Glutamatergic neuron (in vitro differentiated cells): Measurements from ENCODE around the gene WBP2NL. TPM values are rescaled to one million over a fixed set of nuclear protein-coding genes. Genes with fewer than 3 reads are reported as not detected.

Experiments
- DNase-seq: peaks from one replicate; pipeline ENCODE4 v3.0.0; 2022
- H3K27ac Mint-ChIP-seq: one replicate; pipeline ENCODE4 v1.8.0; 2020; ENCODE audit warnings: mild to moderate bottlenecking, mixed read lengths, inconsistent platforms; ENCODE audit not compliant: unreplicated experiment
- H3K27me3 Mint-ChIP-seq: one replicate; pipeline ENCODE4 v1.8.0; 2020; ENCODE audit warnings: mild to moderate bottlenecking, moderate library complexity, mixed read lengths, inconsistent platforms; ENCODE audit not compliant: unreplicated experiment
- H3K36me3 Mint-ChIP-seq: one replicate; pipeline ENCODE4 v1.8.0; 2020; ENCODE audit warnings: mild to moderate bottlenecking, mixed read lengths, inconsistent platforms; ENCODE audit not compliant: unreplicated experiment
- H3K4me1 Mint-ChIP-seq: one replicate; pipeline ENCODE4 v1.8.0; 2020; ENCODE audit warnings: mild to moderate bottlenecking, low read depth, mixed read lengths, inconsistent platforms; ENCODE audit not compliant: unreplicated experiment
- H3K4me3 Mint-ChIP-seq: one replicate; pipeline ENCODE4 v1.8.0; 2020; ENCODE audit warnings: mild to moderate bottlenecking, mixed read lengths, inconsistent platforms; ENCODE audit not compliant: unreplicated experiment
- H3K9me3 Mint-ChIP-seq: one replicate; pipeline ENCODE4 v1.8.0; 2020; ENCODE audit warnings: mild to moderate bottlenecking, moderate library complexity, mixed read lengths, inconsistent platforms; ENCODE audit not compliant: unreplicated experiment
- total RNA-seq: library from RNA; stranded (reverse); fragmentation: NEBNext Ultra II Directional; extraction: Animal tissue kit (Norgen Biotek cat#: 25700); gene quantifications from one replicate; pipeline ENCODE4 v1.2.1, GENCODE V29; 2021; ENCODE audit not compliant: unreplicated experiment
- TF ChIP-seq, protein P1 (sequence below): fragments of 200-600 bp; sonication (generic); IDR thresholded peaks from one replicate; pipeline ENCODE4 v1.5.0; 2021; ENCODE audit not compliant: partially characterized antibody, unreplicated experiment

WBP2NL gene
- total RNA-seq, 1 donor from 2014 or later = not detected

DNA sequence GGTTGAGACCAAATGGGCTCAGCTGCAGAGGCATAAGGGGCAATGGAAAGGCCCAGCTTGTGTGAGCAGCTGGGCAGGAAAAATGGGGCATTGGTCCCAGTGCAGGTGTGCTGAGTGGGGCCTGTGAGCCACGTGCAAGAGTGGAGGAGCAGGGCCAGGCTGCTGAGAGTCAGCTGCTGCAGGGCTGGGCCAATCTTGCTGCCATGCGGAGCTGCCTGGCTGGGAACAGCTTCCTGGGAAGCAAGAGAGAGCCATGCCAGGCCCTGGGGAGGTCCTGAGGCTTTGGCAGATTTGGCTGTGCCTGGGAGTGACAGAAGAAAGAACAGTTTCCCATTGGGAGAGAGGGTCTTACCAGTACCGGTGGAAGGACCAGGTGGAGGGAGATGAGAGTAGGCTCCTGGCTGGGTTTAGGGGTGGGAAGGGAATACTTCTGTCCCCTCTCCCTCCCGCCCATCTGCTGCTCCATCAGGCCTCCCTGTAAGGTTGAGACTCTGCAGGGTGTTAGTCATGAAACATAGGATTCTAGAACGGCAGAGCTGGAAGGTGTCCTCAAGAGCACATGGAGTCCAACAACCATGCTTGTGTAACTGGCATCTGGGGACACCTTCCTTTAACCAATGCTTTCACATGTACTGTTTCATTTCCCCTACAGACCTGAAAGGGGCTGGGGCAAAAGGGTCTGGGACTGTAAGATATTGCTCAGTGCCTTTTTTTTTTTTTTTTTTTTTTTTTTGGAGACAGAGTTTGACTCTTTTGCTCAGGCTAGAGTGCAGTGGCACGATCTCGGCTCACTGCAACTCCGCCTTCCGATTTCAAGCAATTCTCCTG lies 19.0 kb upstream of the WBP2NL start:
- Mint-ChIP-seq H3K4me3 (peak overlapping the region; percentile 89), H3K4me1 (peaks cover 14% of the 10 kb centered on the region), H3K9me3 (peaks cover 6% of the 10 kb centered on the region), H3K27me3 (peaks cover 18% of the 10 kb centered on the region), H3K36me3 (peaks cover 17% of the 10 kb centered on the region), H3K27ac (no peak overlapping the region)
- DNase-seq = peak; percentile 43
- TF ChIP-seq, protein P1, sequence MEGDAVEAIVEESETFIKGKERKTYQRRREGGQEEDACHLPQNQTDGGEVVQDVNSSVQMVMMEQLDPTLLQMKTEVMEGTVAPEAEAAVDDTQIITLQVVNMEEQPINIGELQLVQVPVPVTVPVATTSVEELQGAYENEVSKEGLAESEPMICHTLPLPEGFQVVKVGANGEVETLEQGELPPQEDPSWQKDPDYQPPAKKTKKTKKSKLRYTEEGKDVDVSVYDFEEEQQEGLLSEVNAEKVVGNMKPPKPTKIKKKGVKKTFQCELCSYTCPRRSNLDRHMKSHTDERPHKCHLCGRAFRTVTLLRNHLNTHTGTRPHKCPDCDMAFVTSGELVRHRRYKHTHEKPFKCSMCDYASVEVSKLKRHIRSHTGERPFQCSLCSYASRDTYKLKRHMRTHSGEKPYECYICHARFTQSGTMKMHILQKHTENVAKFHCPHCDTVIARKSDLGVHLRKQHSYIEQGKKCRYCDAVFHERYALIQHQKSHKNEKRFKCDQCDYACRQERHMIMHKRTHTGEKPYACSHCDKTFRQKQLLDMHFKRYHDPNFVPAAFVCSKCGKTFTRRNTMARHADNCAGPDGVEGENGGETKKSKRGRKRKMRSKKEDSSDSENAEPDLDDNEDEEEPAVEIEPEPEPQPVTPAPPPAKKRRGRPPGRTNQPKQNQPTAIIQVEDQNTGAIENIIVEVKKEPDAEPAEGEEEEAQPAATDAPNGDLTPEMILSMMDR = no peak

DNA sequence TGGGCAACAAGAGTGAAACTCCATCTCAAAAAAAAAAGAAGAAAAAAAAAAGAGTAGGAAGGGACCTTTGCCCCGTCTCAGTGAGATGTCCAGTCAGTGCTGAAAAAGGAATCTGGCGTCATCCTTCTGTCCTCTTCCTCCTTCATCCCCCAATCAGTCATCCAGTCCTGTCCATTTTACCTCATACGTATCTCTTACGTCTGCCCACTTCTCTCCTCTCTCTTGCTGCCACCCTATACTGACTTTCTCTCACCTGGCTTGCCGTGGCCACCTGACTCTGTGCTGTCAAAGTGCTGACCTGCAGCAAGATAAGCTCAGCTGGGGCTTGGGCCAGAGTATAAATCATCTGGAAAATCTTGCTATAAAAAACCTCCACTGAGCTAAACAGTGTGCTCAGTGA lies 15.7 kb upstream of the WBP2NL start:
- H3K9me3 Mint-ChIP-seq = peaks cover 4% of the 10 kb centered on the region
- H3K4me1 Mint-ChIP-seq = peaks cover 13% of the 10 kb centered on the region
- DNase-seq = no peak
- no peak overlapping the region for H3K27ac Mint-ChIP-seq
- H3K36me3 Mint-ChIP-seq = peaks cover 23% of the 10 kb centered on the region
- TF ChIP-seq, protein P1 = no peak
- no peak overlapping the region for H3K4me3 Mint-ChIP-seq
- peaks cover 4% of the 10 kb centered on the region for H3K27me3 Mint-ChIP-seq

DNA sequence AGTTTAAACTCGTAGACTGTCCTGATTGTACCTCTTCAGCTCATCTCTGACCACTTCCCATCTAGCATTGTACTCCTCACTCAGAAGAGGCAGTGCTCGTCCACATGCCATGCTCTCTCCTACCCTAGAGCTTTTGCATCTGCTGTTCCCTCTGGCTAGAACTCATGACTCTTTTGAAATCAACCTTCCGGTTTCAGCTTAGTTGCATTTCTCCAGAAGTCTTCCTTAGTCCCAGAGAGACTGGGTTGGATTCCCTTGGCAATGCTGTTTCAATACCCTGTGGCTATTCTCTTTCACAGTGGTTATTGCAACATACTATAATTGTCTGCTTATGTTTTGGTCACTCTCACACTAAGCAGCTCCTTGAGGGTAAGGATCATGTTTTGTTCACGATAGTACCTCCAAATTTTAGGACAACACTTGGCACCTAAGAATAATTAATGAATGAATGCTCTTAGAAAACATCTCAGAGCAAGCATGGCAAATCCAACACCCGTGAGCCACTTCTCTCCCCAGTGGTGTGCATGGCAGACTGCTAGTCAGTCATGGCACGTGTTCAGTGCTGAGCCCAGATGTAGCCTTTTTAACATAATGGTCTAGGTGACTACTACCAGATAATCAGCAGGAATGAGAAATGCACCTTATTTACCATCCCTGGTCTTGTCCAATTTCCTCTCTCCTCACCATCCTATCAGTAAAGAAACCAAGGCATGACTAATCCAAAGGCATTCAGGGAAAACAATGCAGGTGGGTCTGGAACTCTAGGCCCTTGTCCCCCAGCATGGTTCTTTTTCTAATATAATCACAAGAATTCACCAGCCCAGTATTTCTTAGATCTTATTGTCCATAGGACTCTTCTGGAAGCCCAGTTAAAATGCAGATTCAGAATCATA lies 14.8 kb upstream of the WBP2NL start:
- peaks cover 29% of the 10 kb centered on the region for H3K36me3 Mint-ChIP-seq
- H3K9me3 Mint-ChIP-seq = peaks cover 2% of the 10 kb centered on the region
- H3K4me1 Mint-ChIP-seq = peaks cover 7% of the 10 kb centered on the region
- peaks cover 5% of the 10 kb centered on the region for H3K27me3 Mint-ChIP-seq
- H3K4me3 Mint-ChIP-seq = no peak overlapping the region
- no peak overlapping the region for H3K27ac Mint-ChIP-seq
- TF ChIP-seq, protein P1 = no peak
- no peak for DNase-seq

DNA sequence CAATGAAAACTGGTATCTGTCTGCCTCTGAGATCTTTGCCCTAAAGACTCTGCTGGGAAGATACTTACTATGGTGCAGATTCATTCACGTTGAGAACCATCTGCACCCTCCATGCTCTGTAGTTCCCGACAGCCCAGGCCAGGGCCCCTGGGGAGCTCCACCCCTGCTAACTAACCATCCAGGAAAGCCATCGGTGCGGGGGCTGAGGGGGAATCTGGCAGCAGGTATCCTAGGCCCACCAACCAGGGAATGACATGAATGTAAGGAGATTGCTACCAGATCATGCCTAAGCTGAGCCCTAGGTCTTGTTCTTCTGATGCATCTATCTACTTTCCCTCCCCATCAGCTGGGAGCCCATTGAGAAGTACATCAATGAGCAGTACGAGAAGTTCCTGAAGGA lies 11.3 kb upstream of the WBP2NL start:
- Mint-ChIP-seq H3K9me3 (peaks cover 2% of the 10 kb centered on the region), H3K27ac (no peak overlapping the region), H3K4me1 (no peaks in the 10 kb centered on the region), H3K27me3 (peaks cover 8% of the 10 kb centered on the region), H3K36me3 (peaks cover 29% of the 10 kb centered on the region), H3K4me3 (no peak overlapping the region)
- no peak for DNase-seq
- TF ChIP-seq, protein P1 = no peak
